Endodermal cell (in vitro differentiated cells): Measurements from ENCODE around the gene CPZ. TPM values are rescaled to one million over a fixed set of nuclear protein-coding genes. Genes with fewer than 3 reads are reported as not detected.

Experiments used
- DNase-seq: peaks from one replicate; pipeline ENCODE4 v3.0.0-alpha.2; 2017
- H3K27ac ChIP-seq: 2 replicates; pipeline ENCODE4 v1.5.1; 2013; ENCODE audit warnings: mild to moderate bottlenecking, low read depth, low read length, moderate library complexity
- H3K27me3 ChIP-seq: 2 replicates; pipeline ENCODE4 v1.6.1; 2013; ENCODE audit warnings: mild to moderate bottlenecking, low read length, moderate library complexity; ENCODE audit not compliant: insufficient read depth, control insufficient read depth, poor library complexity, severe bottlenecking
- H3K36me3 ChIP-seq: 2 replicates; pipeline ENCODE4 v1.7.0; 2013; ENCODE audit warnings: mild to moderate bottlenecking, low read length, moderate library complexity; ENCODE audit not compliant: control insufficient read depth, insufficient read depth
- H3K4me1 ChIP-seq: one replicate; pipeline ENCODE4 v1.7.0; 2013; ENCODE audit warnings: low read length; ENCODE audit not compliant: control insufficient read depth, insufficient read depth
- H3K4me3 ChIP-seq: 2 replicates; pipeline ENCODE4 v1.5.1; 2013; ENCODE audit warnings: mild to moderate bottlenecking, low read length, moderate library complexity
- H3K9ac ChIP-seq: 2 replicates; pipeline ENCODE4 v1.6.1; 2013; ENCODE audit warnings: mild to moderate bottlenecking, low read length, moderate library complexity; ENCODE audit not compliant: poor library complexity, severe bottlenecking; ENCODE audit errors: extremely low read depth
- H3K9me3 ChIP-seq: 2 replicates; pipeline ENCODE4 v1.6.1; 2013; ENCODE audit warnings: mild to moderate bottlenecking, low read length, moderate library complexity; ENCODE audit not compliant: control insufficient read depth
- H3K27ac Mint-ChIP-seq: 2 replicates; pipeline ENCODE4 v1.8.0; 2020; ENCODE audit warnings: mixed read lengths
- H3K27me3 Mint-ChIP-seq: 2 replicates; pipeline ENCODE4 v1.8.0; 2021; ENCODE audit warnings: mild to moderate bottlenecking, mixed read lengths; ENCODE audit not compliant: insufficient read depth
- H3K36me3 Mint-ChIP-seq: 2 replicates; pipeline ENCODE4 v1.8.0; 2020; ENCODE audit warnings: low read depth, mixed read lengths
- H3K4me1 Mint-ChIP-seq: 2 replicates; pipeline ENCODE4 v1.8.0; 2020; ENCODE audit warnings: mixed read lengths
- H3K4me3 Mint-ChIP-seq: 2 replicates; pipeline ENCODE4 v1.8.0; 2020; ENCODE audit warnings: mild to moderate bottlenecking, moderate library complexity, mixed read lengths
- H3K9me3 Mint-ChIP-seq: 2 replicates; pipeline ENCODE4 v1.8.0; 2020; ENCODE audit warnings: mild to moderate bottlenecking, mixed read lengths
- WGBS, 2 experiments: methylation state at CpG; one replicate each; pipeline versions ENCODE4 v1.1.5 to v1.1.7; 2013; ENCODE audit warnings: missing lambda C conversion rate in 2 of 2, mixed read lengths in 1 of 2; ENCODE audit not compliant: insufficient coverage in 1 of 2, insufficient read length in 1 of 2; 5-methylcytosine and 5-hydroxymethylcytosine counted together
- total RNA-seq, 2 donors: library from RNA; stranded (reverse); fragmentation: NEBNext Ultra II Directional in 1 of 2; extraction: Animal tissue kit (Norgen Biotek cat#: 25700) in 1 of 2; gene quantifications; 2 replicates in 1 of 2; 3 replicates in 1 of 2; pipeline ENCODE4 v1.2.1, GENCODE V29; 2021
- TF ChIP-seq, protein P1 (sequence below): fragments of 200-600 bp; sonication (generic); conservative IDR thresholded peaks from 2 replicates; pipeline ENCODE4 v1.5.0; 2021; ENCODE audit warnings: antibody characterized with exemption, mild to moderate bottlenecking

CPZ gene
- total RNA-seq, 2 donors from 2014 or later: 23.9 to 33.6 TPM

DNA sequence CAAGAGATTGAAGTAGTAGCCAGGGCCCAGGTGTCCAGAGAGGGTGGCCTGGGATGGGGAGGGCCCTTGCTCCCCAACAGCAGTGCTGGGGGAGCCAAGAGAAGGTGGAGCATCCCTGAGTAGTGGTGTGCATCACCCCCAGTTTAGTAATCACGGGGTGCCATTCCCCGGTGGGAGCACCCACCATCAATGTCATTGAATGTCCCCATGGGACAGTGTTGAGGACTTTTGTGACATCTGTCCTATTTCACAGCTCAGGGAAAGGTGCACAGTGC lies 4.4 kb upstream of the CPZ start:
- WGBS, 2 experiments: 93 to 94% methylated on average over 2 of the region's 2 CpGs

DNA sequence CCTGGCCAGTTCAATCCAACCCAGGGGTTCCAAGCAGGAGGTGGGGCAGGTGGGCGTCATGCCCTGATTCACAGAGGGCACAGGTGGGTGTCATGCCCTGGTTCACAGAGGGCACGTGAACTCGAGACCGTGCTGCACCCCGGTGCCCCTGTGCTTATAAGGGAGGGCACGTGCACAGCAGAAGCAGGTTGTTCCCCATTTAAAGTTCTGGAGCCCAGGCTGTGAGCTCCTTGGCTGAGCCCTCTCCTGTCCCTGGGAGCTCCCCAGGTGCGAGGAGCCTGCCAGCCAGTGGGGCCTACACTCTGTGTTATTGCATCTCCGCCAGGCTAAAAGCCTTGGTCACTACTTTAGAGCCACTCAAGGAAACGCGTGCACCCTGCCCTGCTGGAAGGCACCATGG lies 3.2 kb upstream of the CPZ start:
- no peak overlapping the region for H3K27ac ChIP-seq
- no peak for DNase-seq
- H3K36me3 Mint-ChIP-seq: no peaks in the 10 kb centered on the region
- H3K9ac ChIP-seq: no peak overlapping the region
- H3K4me1 ChIP-seq: no peaks in the 10 kb centered on the region
- 93% methylated on average over 6 to 10 of the region's 10 CpGs for WGBS, 2 experiments
- peaks cover 7% of the 10 kb centered on the region for H3K27me3 ChIP-seq
- peaks cover 19% of the 10 kb centered on the region for H3K4me1 Mint-ChIP-seq
- H3K9me3 ChIP-seq: no peaks in the 10 kb centered on the region
- H3K27me3 Mint-ChIP-seq: peaks cover 32% of the 10 kb centered on the region
- no peak overlapping the region for H3K4me3 ChIP-seq
- no peak overlapping the region for H3K4me3 Mint-ChIP-seq
- TF ChIP-seq, protein P1, sequence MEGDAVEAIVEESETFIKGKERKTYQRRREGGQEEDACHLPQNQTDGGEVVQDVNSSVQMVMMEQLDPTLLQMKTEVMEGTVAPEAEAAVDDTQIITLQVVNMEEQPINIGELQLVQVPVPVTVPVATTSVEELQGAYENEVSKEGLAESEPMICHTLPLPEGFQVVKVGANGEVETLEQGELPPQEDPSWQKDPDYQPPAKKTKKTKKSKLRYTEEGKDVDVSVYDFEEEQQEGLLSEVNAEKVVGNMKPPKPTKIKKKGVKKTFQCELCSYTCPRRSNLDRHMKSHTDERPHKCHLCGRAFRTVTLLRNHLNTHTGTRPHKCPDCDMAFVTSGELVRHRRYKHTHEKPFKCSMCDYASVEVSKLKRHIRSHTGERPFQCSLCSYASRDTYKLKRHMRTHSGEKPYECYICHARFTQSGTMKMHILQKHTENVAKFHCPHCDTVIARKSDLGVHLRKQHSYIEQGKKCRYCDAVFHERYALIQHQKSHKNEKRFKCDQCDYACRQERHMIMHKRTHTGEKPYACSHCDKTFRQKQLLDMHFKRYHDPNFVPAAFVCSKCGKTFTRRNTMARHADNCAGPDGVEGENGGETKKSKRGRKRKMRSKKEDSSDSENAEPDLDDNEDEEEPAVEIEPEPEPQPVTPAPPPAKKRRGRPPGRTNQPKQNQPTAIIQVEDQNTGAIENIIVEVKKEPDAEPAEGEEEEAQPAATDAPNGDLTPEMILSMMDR: no peak
- peaks cover 6% of the 10 kb centered on the region for H3K36me3 ChIP-seq
- H3K9me3 Mint-ChIP-seq: no peaks in the 10 kb centered on the region
- H3K27ac Mint-ChIP-seq: no peak overlapping the region

More for the DNA sequence above, 4.4 kb upstream of the CPZ start:
- peaks cover 14% of the 10 kb centered on the region for H3K27me3 ChIP-seq
- H3K9ac ChIP-seq: no peak overlapping the region
- Mint-ChIP-seq H3K36me3 (no peaks in the 10 kb centered on the region), H3K9me3 (no peaks in the 10 kb centered on the region), H3K27ac (no peak overlapping the region), H3K4me3 (no peak overlapping the region), H3K27me3 (peaks cover 30% of the 10 kb centered on the region), H3K4me1 (peaks cover 12% of the 10 kb centered on the region)
- H3K27ac ChIP-seq: no peak overlapping the region
- peaks cover 11% of the 10 kb centered on the region for H3K36me3 ChIP-seq
- H3K9me3 ChIP-seq: no peaks in the 10 kb centered on the region
- H3K4me3 ChIP-seq: no peak overlapping the region
- no peaks in the 10 kb centered on the region for H3K4me1 ChIP-seq
- no peak for DNase-seq
- TF ChIP-seq, protein P1: no peak

DNA sequence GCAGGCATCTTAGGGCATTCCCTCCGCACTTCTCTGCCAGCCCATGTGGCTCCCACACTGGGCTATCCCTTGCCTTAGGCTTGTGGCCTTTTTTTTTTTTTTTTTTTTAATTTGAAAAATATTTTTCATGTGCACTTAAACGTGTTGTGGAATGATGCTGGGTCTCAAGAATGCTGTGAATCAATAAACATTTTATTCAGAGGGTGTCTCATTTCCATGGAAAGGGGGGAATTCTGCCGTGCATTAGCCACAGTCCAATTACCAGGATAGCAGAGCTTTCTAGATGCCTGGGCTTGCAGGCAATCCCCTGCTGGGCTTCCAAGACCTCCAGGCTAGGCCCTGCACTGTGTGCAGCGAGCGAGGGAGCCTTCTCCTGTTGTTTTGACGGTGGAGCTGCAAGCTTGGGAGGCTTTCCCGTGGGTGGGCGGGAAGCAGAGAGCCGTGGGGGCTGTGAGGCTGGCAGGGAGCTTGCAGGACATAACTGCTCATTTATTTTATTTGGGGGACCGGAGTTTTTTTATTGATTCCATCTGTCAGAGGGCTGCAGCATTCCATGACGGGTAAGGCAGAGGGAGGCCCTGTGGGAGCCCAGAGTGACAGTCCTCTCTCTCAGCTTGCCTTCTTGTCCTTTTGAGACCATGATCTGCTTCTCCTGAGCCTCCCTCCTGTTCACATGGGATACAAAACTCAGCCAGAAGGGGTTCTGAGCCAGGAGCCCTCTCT lies 2.6 kb upstream of the CPZ start:
- no peak for DNase-seq
- no peaks in the 10 kb centered on the region for H3K9me3 Mint-ChIP-seq
- no peak overlapping the region for H3K4me3 ChIP-seq
- H3K27ac Mint-ChIP-seq: no peak overlapping the region
- H3K4me1 ChIP-seq: no peaks in the 10 kb centered on the region
- H3K27me3 ChIP-seq: peaks cover 6% of the 10 kb centered on the region
- no peaks in the 10 kb centered on the region for H3K9me3 ChIP-seq
- H3K27ac ChIP-seq: no peak overlapping the region
- H3K9ac ChIP-seq: no peak overlapping the region
- H3K4me1 Mint-ChIP-seq: peaks cover 21% of the 10 kb centered on the region
- WGBS, 2 experiments: 65 to 75% methylated on average over 5 to 11 of the region's 11 CpGs
- H3K36me3 ChIP-seq: peaks cover 6% of the 10 kb centered on the region
- H3K27me3 Mint-ChIP-seq: peaks cover 31% of the 10 kb centered on the region
- no peaks in the 10 kb centered on the region for H3K36me3 Mint-ChIP-seq
- TF ChIP-seq, protein P1: no peak
- no peak overlapping the region for H3K4me3 Mint-ChIP-seq
